ENCODE measurements around the gene CASKIN1. TPM values are rescaled to one million over a fixed set of nuclear protein-coding genes. Genes with fewer than 3 reads are reported as not detected.

The CASKIN1 gene
- polyA plus RNA-seq, 1 donor (not counting 4 experiments of a cell fraction or from before 2014, with no cell fraction given): 0.04 TPM

DNA sequence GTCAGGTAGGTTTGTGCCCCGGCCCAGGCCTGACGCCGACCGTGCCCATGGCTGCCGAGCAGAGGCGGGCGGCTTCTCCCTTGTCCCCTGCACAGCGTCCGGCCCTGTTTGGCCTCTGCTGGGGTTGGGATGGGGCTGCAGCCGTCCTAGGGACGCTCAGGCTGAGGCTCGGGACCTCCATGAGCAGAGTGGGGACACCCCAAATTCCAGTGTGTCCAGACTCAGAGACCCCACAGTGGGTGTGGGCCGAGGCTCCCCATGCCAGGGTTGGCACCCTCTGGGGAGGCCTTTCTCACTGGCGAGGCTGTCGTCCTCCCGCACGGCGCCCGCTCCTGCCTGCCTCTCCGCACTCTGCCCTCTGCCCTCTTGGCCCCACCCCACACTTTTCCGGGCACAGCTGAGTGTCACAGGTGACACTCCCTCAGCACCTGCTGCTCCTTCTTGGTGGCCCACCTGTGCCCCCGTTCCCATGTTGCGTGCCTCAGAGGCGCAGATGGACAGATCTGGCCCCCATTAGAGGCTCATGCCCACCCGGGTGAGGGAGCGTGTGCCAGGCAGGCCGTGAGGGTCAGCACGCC, 24.7 kb downstream of the CASKIN1 start:
- Histone ChIP-seq H3K27ac (ENCODE audit: control insufficient read depth, insufficient read depth, low read length) (no peak overlapping the region), H3K9ac (ENCODE audit: control insufficient read depth, extremely low read depth, insufficient read depth, low read length) (no peak overlapping the region), H3K36me3 (ENCODE audit: control insufficient read depth in 2 of 2, extremely low read depth in 1 of 2, insufficient read depth in 2 of 2, low read length in 2 of 2) (peaks cover 38% of the 10 kb centered on the region in 2 experiments), H3K27me3 (ENCODE audit: control insufficient read depth, extremely low read depth, insufficient read depth, low read length) (no peaks in the 10 kb centered on the region), H2AFZ (ENCODE audit: control insufficient read depth, low read length) (no peak overlapping the region), H3K9me3 (ENCODE audit: control insufficient read depth, low read depth, low read length) (no peaks in the 10 kb centered on the region), H3K4me1 (ENCODE audit: control insufficient read depth, extremely low read depth, insufficient read depth, low read length) (no peaks in the 10 kb centered on the region), H3K4me3 (ENCODE audit: control insufficient read depth in 2 of 3, extremely low read depth in 1 of 3, insufficient read depth in 2 of 3, low read depth in 1 of 3, low read length in 3 of 3) (no peak overlapping the region), H3K9me1 (ENCODE audit: control insufficient read depth, extremely low read depth, insufficient read depth, low read length) (no peaks in the 10 kb centered on the region), H3K79me2 (ENCODE audit: control insufficient read depth, insufficient read depth, low read length) (no peaks in the 10 kb centered on the region), H3K4me2 (ENCODE audit: control insufficient read depth, extremely low read depth, insufficient read depth, low read depth, low read length) (no peak overlapping the region), H4K20me1 (ENCODE audit: control insufficient read depth, extremely low read depth, insufficient read depth, low read length) (no peaks in the 10 kb centered on the region)
- FAIRE-seq (no peak), DNase-seq (ENCODE audit: low read depth, low spot score) (no peak)
- dilution Hi-C loops (cut with MboI; ENCODE audit: extremely low pct_ligation_motif_present, low sequenced_read_pairs): no loop called here
- TF ChIP-seq EZH2 (IDR thresholded peaks at IDR 0.05; ENCODE audit: low read length): no peak
- TF ChIP-seq, protein P1, sequence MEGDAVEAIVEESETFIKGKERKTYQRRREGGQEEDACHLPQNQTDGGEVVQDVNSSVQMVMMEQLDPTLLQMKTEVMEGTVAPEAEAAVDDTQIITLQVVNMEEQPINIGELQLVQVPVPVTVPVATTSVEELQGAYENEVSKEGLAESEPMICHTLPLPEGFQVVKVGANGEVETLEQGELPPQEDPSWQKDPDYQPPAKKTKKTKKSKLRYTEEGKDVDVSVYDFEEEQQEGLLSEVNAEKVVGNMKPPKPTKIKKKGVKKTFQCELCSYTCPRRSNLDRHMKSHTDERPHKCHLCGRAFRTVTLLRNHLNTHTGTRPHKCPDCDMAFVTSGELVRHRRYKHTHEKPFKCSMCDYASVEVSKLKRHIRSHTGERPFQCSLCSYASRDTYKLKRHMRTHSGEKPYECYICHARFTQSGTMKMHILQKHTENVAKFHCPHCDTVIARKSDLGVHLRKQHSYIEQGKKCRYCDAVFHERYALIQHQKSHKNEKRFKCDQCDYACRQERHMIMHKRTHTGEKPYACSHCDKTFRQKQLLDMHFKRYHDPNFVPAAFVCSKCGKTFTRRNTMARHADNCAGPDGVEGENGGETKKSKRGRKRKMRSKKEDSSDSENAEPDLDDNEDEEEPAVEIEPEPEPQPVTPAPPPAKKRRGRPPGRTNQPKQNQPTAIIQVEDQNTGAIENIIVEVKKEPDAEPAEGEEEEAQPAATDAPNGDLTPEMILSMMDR (optimal IDR thresholded peaks at IDR 0.05 in 1 of 3, IDR thresholded peaks at IDR 0.05 in 1 of 3, conservative IDR thresholded peaks at IDR 0.05 in 1 of 3; ENCODE audit: extremely low read depth in 1 of 3, insufficient read depth in 2 of 3, low read length in 3 of 3): no peak

- no peak overlapping the region for H3K4me2 ChIP-seq (ENCODE audit: control insufficient read depth, extremely low read depth, insufficient read depth, low read depth, low read length)
- no peak overlapping the region for H3K4me3 ChIP-seq (ENCODE audit: control insufficient read depth in 2 of 3, extremely low read depth in 1 of 3, insufficient read depth in 2 of 3, low read depth in 1 of 3, low read length in 3 of 3)
- H3K4me1 ChIP-seq (ENCODE audit: control insufficient read depth, extremely low read depth, insufficient read depth, low read length): no peaks in the 10 kb centered on the region
- no peak for TF ChIP-seq EZH2 (IDR thresholded peaks at IDR 0.05; ENCODE audit: low read length)
- TF ChIP-seq, protein P1 (optimal IDR thresholded peaks at IDR 0.05 in 1 of 3, IDR thresholded peaks at IDR 0.05 in 1 of 3, conservative IDR thresholded peaks at IDR 0.05 in 1 of 3; ENCODE audit: extremely low read depth in 1 of 3, insufficient read depth in 2 of 3, low read length in 3 of 3): no peak
- H3K27me3 ChIP-seq (ENCODE audit: control insufficient read depth, extremely low read depth, insufficient read depth, low read length): no peaks in the 10 kb centered on the region
- no peak for FAIRE-seq
- no peaks in the 10 kb centered on the region for H4K20me1 ChIP-seq (ENCODE audit: control insufficient read depth, extremely low read depth, insufficient read depth, low read length)
- H3K9me1 ChIP-seq (ENCODE audit: control insufficient read depth, extremely low read depth, insufficient read depth, low read length): no peaks in the 10 kb centered on the region
- H3K79me2 ChIP-seq (ENCODE audit: control insufficient read depth, insufficient read depth, low read length): peaks cover 4% of the 10 kb centered on the region
- no peaks in the 10 kb centered on the region for H3K9me3 ChIP-seq (ENCODE audit: control insufficient read depth, low read depth, low read length)
- no peak overlapping the region for H3K9ac ChIP-seq (ENCODE audit: control insufficient read depth, extremely low read depth, insufficient read depth, low read length)
- no peak overlapping the region for H3K27ac ChIP-seq (ENCODE audit: control insufficient read depth, insufficient read depth, low read length)
- DNase-seq (ENCODE audit: low read depth, low spot score): no peak
- dilution Hi-C loops (cut with MboI; ENCODE audit: extremely low pct_ligation_motif_present, low sequenced_read_pairs): no loop called here
- H2AFZ ChIP-seq (ENCODE audit: control insufficient read depth, low read length): no peak overlapping the region
- H3K36me3 ChIP-seq (ENCODE audit: control insufficient read depth in 2 of 2, extremely low read depth in 1 of 2, insufficient read depth in 2 of 2, low read length in 2 of 2): peaks cover 38% of the 10 kb centered on the region in 2 experiments
Measured at GRCh38 chr16:2170587-2171435, 25.6 kb downstream of the CASKIN1 start.

All from keratinocyte (primary cell).